ENCODE results near the gene AGAP4.
"Not testable (repeated sequence)": the region's sequence is repeated elsewhere in the genome, so short reads cannot be mapped to it uniquely, and the experiment has no call there.

AGAP4 gene

DNA sequence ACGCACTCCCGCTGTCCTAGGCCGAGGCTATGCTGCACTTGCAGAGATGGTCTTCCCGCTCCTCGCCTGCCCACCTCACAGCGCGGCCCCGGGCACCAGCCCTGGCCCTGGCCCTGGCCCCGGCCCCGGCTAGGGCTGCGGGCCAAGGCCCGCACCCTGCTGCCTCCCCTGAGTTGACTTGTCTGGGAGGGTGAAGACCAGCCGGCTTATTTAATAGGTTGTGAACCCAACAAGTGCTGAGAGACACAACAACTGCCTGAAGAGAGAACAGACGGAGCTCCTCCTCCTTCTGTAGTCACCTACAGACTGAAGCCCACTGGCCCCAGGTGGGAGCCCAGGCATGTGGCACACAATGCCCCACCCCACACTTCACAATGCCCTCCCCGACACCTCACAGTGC is at the start of gene AGAP4:
Gene AGAP4, minus strand, starts transcription at position 101 of the 400 bp plus-strand sequence. CDS start 153 bp downstream, outside the sequence.
- not testable (repeated sequence) for DNase-seq

DNA sequence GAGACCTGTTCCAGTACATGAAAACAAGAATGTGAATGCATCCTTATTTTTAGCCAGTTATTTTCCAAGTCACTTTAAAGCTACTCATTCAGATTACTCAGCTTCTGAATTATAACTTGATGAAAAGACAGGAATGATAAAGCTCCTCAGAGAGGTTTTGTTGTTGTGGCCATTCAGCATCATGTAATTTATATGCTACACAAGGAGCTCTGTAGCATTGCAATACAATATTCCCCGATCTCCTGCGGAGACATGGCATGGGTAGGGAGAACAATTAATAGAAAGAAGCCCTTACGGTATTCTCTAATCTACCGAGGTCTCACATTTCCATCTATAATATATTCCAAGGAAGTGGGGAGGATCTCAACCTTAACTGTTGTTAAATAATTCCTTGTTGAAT is 43.4 kb upstream of the AGAP4 start:
- not testable (repeated sequence) for DNase-seq

DNA sequence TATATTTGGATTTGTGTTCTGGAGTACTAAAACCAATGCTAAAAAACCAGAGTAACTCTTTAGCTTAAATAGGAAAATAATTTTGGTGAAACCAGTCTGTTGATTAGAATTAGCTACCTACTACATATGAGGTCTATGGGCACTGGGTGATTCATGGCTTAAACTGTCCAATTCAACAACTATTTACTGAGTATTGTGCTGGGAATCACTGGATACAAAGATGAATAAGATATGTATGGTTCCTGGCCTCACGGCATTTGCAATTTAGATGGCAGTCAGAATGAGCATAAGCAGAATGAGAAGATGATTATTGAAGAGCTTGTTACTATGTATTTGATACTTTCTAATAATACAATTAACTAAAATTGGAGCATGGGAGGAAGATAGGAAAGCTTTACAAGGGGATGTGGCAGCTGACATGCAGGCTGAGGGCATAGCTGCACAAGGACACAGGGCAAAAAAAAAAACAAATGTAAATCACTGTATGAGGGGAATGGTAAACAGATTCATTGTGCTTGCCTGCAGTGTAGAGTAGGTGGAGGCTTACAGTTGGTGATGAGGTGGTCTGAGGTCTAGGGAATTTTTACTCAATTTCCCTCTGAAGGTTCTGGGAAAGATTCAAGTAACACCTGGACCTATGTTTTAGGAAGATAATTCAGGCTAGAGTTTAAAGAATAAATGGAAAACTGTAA is 42.4 kb upstream of the AGAP4 start:
- DNase-seq: not testable (repeated sequence)

DNA sequence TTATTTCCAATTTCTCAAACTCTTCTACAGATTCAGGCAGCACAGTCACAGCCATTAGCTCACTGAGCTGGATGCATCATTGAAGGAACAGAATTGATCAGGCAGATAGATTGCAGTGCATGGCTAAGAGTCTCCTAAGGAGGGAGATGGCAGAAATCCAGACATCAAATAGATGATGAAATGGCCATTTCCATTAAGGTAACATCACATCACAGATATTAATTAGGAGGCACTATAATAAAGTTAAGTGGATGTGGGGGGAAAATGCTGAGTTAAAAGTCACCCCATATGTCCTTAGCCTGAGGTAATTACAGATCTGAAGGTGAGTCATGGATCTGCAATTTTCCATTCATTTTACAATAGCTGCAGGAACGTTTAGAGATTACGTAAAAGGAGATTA is 35.6 kb upstream of the AGAP4 start:
- DNase-seq: not testable (repeated sequence)

DNA sequence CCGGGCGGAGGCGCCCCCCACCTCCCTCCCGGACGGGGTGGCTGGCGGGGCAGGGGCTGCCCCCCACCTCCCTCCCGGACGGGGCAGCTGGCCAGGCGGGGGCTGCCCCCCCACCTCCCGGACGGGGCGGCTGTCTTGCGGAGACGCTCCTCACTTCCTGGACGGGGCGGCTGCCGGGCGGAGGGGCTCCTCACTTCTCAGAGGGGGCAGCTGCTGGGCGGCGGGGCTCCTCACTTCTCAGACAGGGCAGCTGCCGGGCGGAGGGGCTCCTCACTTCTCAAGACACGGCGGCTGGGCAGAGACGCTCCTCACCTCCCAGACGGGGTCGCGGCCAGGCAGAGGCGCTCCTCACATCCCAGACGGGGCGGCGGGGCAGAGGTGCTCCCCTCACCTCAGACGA is 18.1 kb upstream of the AGAP4 start:
- not testable (repeated sequence) for DNase-seq

DNA sequence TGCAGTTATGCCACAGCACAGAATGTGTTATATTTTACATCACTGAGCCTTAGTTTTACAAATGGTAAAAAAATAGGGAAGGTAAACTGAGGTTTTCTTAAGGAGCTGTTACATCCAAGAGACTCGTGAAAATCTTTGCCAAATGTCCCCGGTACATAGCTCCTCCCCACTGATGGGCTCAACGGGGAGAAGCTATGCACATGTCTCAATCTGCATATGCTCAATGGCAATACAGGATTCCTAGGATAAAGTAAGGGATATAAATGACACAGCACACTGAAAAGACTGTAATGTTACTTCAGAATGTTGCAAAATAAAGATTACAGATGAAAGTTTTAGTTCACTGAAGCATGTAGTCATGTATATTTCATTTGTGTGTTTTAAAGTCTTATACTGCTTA is 17.0 kb upstream of the AGAP4 start:
- not testable (repeated sequence) for DNase-seq

DNA sequence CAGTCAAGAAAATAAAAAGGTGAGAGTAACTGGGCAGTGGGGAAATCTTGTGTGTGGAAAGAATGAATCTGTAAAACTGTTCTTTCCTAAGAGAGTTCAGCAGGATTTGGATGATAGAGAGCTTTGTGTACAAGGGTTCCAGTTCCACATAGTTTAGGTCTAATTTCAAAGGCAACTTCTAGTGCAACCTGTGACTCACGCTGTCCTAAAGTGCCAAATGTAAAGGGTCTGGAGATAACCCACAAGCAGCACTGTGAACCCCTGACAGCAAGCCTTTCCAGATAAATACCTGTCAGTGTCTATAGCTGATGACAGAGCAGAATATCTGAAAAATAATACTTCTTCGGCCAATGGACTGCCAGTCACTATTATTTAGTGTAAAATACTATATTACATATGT is 16.3 kb upstream of the AGAP4 start:
- DNase-seq: not testable (repeated sequence)

DNA sequence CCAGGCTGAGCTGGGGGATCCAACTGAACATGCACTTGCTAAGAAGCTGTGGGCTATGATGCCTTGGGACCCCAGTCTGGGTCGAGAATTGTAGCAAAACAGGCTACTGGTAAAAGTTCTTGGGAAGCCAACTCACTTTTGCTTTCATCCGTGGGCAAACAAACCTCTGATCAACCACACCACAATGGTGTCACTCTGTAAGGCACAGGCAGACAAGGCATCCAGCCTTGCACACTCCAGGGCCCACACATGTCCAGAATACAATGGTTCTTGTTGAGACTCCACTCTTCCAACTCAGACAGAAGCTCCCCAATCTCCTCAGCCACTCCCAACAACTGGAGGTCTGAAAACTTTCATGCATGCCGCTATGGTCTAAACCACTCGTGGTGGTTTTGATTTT is 10.6 kb upstream of the AGAP4 start:
- DNase-seq: not testable (repeated sequence)

DNA sequence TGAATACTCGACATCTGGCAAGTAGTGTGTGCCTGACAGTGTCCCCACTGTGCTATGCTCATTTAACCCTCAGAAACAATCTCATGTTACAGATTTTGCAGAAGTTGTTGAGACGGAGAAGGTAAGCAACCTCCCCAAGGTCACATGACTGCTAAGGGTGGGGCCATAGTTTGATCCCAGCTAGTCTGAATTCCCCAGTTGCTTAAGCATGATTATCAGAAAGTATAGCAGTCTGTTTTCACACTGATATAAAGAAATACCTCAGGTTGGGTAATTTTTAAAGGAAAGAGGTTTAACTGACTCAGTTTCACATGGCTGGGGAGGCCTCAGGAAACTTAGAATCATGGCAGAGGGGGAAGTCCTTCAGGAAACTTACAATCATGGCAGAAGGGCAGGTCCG is 1.2 kb upstream of the AGAP4 start:
- DNase-seq: not testable (repeated sequence)

DNA sequence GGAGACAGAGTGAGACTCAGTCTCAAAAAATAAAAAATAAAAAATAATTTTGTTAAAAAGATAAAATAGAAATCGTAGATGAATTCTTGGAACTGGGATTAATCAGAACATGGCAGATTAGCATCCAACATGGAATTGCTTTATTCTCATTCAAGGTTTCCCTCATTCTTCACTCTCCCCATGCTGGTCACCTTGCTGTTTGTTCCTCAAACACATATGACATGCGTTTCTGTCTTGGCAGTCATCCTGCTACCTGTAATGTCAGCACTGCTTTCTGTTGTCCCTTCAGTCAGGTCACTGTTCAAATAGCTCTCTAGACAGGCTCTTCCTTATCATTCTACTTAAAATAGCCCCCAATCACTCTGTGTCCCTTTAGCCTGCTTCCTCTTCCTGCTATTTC is 24.4 kb downstream of the AGAP4 start:
- not testable (repeated sequence) for DNase-seq

DNA sequence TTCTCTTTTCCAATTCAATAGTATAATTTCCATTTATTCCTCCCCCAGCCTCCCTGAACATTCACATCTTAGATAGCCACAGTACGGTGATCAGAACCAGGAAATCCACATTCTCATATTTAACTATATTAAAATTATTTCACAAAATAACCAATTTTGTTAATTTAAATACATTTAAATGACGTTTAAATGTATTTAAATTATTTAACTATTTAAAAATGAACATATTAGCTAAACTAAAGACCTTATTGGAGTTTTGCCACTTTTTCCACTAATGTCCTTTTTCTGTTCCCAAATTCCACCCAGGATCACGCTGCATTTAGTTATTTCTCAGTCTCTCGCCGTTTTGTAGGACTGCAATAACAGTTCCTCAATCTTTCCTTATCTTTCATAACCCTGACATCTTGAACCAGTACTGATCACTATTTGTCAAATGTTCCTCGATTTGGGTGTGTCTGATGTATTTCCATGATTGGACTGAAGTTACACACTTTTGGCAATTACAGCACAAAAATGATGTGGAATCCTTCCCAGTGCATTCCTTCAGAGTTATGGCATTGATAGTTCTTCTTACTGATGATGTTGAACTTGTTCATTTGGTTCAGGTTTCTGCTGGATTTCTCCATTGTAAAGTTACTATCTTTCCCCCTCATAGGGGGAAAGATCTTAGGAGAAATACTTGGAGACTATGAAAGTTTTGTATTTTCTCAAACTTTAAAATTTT is 27.0 kb downstream of the AGAP4 start:
- DNase-seq: not testable (repeated sequence)

DNA sequence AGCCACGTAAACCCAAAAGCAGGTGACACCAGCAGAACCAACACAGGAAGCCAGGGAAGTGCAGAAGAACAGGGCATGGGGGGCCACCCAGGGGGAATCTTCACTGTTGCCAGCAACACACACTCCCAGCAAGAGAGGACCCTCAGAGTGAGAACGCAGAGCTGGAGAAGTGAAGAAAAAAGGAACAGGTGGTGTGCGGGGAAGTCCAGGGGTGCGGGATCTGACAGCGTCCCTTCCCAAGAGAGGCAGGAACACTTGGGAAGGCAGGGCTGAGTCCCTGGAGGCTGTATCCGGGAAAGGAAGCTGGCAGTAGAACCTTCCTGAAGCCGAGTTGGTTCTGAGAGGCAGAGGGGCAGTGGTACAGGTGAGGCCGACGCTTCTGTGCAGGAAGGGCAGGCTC is 27.7 kb downstream of the AGAP4 start:
- no peak for DNase-seq

DNA sequence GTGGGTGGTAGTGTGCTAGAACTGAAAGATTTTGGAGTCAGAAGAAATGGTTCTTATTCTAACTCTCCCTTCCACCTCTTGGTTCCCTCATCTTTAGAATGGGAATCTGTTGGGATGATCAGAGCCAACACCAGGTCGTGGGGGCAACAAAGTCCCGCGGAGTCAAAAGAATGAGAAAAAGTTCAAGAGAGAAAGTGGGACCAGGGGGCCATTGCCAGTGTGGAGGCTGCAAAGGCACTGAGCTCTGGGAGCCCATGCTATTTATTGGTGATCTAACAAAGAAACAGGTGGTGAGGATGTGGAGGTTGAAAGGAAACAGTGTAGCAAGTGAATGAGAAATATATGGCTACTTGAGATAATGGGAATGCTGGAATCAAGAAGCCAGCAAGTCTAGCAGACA is 29.4 kb downstream of the AGAP4 start:
- no peak for DNase-seq

DNA sequence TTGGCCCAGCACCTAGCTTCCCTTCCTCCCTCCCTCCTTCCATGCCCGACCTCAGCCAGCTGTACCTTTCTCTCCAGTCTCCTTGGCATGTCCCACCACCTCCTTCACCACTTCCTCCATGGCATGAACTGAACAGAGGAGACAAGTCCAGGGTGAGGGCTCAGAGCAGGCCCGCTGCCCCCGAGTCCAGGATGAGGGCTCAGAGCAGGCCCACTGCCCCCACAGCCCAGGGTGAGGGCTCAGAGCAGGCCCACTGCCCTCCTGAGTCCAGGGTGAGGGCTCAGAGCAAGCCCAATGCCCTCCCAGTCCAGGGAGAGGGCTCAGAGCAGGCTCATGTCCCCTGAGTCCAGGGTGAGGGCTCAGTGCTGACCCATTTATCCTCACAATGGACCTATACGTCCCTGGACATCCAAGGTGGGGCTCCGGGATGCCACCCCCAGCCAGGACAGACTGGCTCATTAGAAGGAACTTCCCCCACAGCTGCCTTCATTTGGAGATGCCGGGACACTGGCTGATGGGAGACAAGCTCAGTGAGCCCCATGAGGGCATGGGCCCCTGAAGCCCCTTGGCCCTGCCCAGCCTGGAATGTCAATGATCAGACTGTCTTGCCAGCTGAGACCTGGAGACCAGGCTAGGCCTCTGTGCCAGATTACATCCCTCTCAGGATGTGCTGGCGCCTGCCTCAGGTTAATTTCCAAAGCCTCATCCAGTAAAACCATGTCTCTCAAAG is 30.0 kb downstream of the AGAP4 start:
- no peak for DNase-seq

DNA sequence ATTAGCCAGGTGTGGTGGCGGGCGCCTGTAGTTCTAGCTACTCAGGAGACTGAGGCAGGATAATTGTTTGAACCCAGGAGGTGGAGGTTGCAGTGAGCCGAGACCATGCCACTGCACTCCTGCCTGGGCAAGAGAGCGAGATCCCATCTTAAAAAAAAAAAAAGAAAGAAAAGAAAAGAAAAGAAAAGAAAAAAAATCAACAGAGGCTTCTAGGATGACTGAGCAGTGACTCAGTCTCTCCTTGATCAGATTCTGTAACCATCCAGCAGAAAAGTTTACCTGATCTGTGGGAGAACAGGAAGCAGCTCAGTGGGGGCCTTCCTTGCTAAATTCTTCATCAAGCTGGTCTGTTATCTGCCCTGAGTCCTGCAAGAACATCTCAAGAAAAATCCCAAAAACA is 33.2 kb downstream of the AGAP4 start:
- DNase-seq: peak; percentile 21

DNA sequence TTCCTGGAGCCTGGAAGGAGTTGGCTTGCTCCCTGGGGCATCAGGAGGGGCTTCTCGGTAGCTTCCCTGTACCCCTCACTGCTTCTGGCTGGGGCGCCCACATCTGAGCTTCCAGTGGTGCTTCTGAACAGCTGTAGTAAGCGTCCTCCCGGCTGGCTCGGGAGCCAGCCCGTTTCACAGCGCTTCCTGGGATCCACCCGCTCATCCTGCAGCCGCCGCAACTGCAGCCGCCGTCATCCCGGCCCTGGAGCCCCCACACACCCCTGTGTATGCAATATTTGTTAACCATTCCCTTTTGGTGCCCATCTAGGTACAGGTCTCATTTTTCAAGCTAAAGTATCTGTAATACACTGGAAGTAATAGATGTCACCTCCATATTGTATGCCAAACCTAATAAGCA is 34.3 kb downstream of the AGAP4 start:
- not testable (repeated sequence) for DNase-seq

DNA sequence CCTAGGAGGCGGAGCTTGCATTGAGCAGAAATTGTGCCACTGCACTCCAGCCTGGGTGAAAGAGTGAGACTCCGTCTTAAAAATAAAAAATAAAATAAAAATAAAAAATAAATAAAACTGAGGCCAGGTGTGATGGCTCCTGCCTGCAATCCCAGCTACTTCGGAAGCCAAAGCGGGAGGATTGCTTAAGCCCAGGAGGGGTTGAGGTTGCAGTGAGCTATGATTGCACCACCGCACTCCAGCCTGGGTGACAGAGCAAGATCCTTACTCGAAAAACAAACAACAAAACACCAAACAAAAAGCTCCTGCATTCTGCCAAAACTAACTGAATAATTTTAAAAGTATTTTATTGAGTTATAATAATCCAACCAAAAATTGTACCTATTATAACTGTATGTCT is 36.2 kb downstream of the AGAP4 start:
- no peak for DNase-seq

DNA sequence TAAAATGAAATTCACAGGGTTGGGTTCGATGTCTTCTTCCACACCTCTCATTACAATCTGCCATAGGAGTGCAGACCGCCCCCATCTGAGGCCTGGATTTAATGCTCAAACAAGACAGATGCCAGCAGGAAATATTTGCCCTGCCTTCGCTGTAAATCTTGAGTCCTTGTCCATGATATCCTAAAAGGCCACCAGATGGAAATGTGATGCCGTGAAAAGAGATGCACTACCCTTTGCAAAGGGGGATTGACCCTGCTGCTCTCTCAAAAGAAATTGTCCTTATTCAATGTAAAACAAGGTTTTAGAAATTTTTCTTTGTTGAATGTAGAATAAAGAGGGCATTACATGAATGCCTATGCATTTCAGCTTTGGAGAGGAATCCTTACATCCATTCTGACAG is 37.5 kb downstream of the AGAP4 start:
- no peak for DNase-seq

DNA sequence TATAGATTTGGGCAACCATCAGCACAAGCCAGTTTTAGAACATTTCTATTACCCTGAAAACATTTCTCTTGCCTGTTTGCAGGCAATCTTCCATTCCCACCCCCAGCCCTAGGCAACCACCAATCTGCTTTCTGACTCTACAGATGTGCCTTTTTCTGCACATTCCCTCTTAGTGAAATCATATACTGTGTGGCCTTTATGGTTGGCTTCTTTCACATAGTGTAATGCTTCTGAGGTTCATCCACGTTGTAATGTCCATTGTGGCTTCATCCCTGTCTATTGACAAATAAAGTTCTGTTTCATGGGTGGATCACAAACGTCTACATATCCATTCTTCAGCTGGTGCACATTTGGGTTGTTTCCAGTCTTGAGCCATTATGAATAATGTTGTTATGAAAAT is 42.3 kb downstream of the AGAP4 start:
- not testable (repeated sequence) for DNase-seq

DNA sequence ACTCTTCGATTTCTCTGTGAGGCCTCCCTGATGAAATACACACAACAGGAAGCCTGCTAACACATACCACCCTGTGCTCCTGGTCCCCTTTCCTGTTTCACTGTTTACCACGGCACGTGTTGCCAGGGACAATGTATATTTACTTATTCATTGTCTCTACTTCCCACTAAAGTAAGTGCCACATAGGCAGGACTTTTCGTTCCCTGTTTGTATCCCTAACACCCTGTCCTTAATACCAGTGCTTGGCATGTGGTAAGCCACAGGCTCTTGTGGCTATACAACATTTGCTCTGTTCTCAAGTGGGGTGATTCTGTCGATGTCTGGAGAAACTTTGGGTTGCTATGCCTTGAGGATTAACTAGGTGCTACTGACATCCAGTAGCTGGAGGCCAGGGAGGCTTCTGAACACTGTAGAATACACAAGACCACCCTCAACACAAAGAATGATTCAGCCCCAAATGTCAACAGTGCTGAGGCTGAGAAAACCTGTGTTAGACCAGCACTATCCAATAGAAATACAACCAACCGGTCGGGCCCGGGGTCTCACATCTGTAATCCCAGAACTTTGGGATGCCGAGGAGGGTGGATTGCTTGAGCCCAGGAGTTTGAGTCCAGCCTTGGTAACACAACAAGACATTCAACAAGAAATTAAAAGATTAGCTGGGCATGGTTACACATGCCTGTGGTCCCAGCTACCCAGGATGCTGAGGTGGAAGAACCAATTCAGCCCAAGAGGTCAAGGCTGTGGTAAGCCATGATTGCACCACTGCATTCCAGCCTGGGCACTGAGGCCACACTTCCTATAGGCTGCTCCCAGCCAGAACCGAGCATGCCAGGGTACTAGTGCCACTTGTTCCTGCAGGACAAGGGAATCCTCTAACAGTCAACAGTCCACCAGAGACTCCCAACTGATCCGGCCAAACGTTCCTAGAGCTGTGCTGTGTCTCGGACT is 44.0 kb downstream of the AGAP4 start:
- not testable (repeated sequence) for DNase-seq

DNA sequence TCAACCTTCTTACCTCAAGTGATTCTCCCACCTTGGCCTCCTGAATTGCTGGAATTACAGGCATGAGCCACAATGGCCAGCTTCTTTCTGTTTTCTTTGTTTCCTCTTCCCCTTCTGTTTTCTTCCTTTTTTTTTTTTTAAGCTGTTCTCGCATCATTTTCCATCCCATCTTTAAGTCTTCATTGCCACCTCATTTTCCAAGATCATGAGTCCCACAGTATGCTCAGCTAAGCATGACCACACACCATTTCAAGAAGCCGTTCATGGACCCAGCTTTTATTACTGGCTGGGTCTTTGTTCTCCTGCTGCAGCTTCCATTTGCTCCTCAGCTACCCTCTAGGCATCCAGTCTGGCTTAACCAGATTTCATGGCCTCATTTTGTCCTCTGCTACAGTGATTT is 52.5 kb downstream of the AGAP4 start:
- DNase-seq: not testable (repeated sequence)

DNA sequence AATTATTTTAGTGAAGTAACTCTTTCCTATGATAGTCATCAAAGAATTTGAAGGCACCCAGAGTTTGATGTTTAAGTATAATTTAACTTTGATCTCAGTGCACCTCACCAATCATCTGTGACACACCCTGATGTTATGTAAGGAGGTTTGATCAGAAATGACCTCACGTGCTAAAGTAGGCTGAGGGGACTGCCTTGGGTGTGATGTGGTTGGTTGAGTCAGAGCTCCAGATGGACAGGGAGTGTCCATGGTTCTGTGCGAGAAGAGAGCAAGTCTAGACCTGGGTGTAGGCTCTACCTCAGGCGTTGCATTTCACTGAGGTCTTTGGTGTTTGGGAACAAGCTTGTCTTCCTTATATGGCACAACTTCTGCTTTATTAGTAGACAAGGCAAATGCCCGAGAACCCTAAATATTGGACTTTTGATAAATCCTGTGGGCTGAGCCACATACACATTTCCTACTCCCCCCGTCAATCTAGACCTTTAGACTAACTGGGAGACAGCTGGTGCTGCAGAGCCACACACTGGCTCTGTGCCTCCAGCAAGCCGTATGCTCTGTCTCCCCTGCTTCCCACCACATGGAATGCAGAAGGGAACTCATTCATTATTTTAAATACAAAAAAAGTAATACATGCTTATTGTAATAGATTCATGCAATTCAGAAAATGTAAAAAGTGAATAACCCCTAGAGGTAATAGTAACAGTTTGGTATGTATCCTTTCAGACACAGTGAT is 56.4 kb downstream of the AGAP4 start:
- not testable (repeated sequence) for DNase-seq

Measured in kidney glomerular epithelial cell (primary cell).